Fibroblast of lung (primary cell): ENCODE results near the gene SRRD. TPM values are rescaled to one million over a fixed set of nuclear protein-coding genes. Genes with fewer than 3 reads are reported as not detected.

Experiments
- DNase-seq, 2 donors: peaks; one replicate each; pipeline versions ENCODE4 v3.0.0 to v3.0.0-alpha.2; 2010; ENCODE audit warnings: low read depth in 2 of 2
- H2AFZ ChIP-seq: 2 replicates; pipeline ENCODE4 v1.5.1; 2012; ENCODE audit warnings: low read length, control low read depth, inconsistent platforms
- H3K27ac ChIP-seq: 2 replicates; pipeline ENCODE4 v1.5.1; 2011; ENCODE audit warnings: low read length, control low read depth; ENCODE audit not compliant: insufficient read depth
- H3K27me3 ChIP-seq: 2 replicates; pipeline ENCODE4 v1.5.1; 2011; ENCODE audit warnings: mild to moderate bottlenecking, low read length; ENCODE audit not compliant: control insufficient read depth, insufficient read depth
- H3K36me3 ChIP-seq: 2 replicates; pipeline ENCODE4 v1.5.1; 2011; ENCODE audit warnings: low read length; ENCODE audit not compliant: control insufficient read depth, insufficient read depth
- H3K4me1 ChIP-seq: 2 replicates; pipeline ENCODE4 v1.5.1; 2011; ENCODE audit warnings: low read length; ENCODE audit not compliant: control insufficient read depth, insufficient read depth; ENCODE audit errors: extremely low read depth
- H3K4me2 ChIP-seq: 2 replicates; pipeline ENCODE4 v1.5.1; 2011; ENCODE audit warnings: low read length, control low read depth; ENCODE audit not compliant: insufficient read depth; ENCODE audit errors: extremely low read depth
- H3K4me3 ChIP-seq, 4 experiments: fragments of 200-600 bp in 1 of 4; sonication (generic) in 1 of 4; replicated peaks in 1 of 4; 2 replicates each; pipeline ENCODE4 v1.5.1; 2011 to 2016; ENCODE audit warnings: low read length in 4 of 4, low read depth in 3 of 4, mild to moderate bottlenecking in 3 of 4, control low read depth in 2 of 4, inconsistent platforms in 1 of 4, mixed read lengths in 1 of 4; ENCODE audit not compliant: insufficient read depth in 1 of 4; ENCODE audit errors: control extremely low read depth in 1 of 4
- H3K79me2 ChIP-seq: 2 replicates; pipeline ENCODE4 v1.5.1; 2012; ENCODE audit warnings: mild to moderate bottlenecking, low read length, inconsistent platforms; ENCODE audit not compliant: control insufficient read depth, insufficient read depth
- H3K9ac ChIP-seq: 2 replicates; pipeline ENCODE4 v1.5.1; 2011; ENCODE audit warnings: mild to moderate bottlenecking, low read length, control low read depth; ENCODE audit not compliant: insufficient read depth
- H3K9me3 ChIP-seq: 2 replicates; pipeline ENCODE4 v1.5.1; 2012; ENCODE audit warnings: low read depth, low read length; ENCODE audit not compliant: control insufficient read depth, insufficient read depth
- H4K20me1 ChIP-seq: 2 replicates; pipeline ENCODE4 v1.5.1; 2011; ENCODE audit warnings: low read length; ENCODE audit not compliant: control insufficient read depth, insufficient read depth; ENCODE audit errors: extremely low read depth
- CTCF ChIP-seq, 2 donors: IDR thresholded peaks in 1 of 2; conservative IDR thresholded peaks in 1 of 2; 1 replicate in 1 of 2; 2 replicates in 1 of 2; pipeline ENCODE4 v1.5.1; 2011 to 2012; ENCODE audit warnings: low read length in 2 of 2, control low read depth in 1 of 2, inconsistent platforms in 1 of 2, low read depth in 1 of 2, mild to moderate bottlenecking in 1 of 2
- EZH2 ChIP-seq: IDR thresholded peaks from 2 replicates; pipeline ENCODE4 v1.5.1; 2012; ENCODE audit warnings: low read length, control low read depth, mild to moderate bottlenecking; ENCODE audit errors: missing control alignments
- polyA plus RNA-seq, 2 donors: library from polyadenylated mRNA; depleted of rRNA in 1 of 2; stranded (reverse) in 1 of 2; unstranded in 1 of 2; fragments of >200 nt; gene quantifications; 2 replicates each; pipeline ENCODE4 v1.2.1, GENCODE V29; 2011 to 2012; ENCODE audit warnings: missing spikeins in 1 of 2
- total RNA-seq: library from RNA; depleted of rRNA; stranded (reverse); fragments of >200 nt; gene quantifications from 2 replicates; pipeline ENCODE4 v1.2.1, GENCODE V29; 2014

SRRD gene
- total and polyA plus RNA-seq, 2 donors (not counting 1 experiment from before 2014, with no cell fraction given), result 7.9 to 30.0 TPM

GRCh38 chr22:26447584-26448329 lies 35.9 kb upstream of the SRRD start:
- no peak overlapping the region for H3K27ac ChIP-seq
- H3K4me3 ChIP-seq, result no peak overlapping the region
- H3K36me3 ChIP-seq, result no peaks in the 10 kb centered on the region
- no peaks in the 10 kb centered on the region for H4K20me1 ChIP-seq
- H3K4me1 ChIP-seq, result no peaks in the 10 kb centered on the region
- H3K9me3 ChIP-seq, result no peaks in the 10 kb centered on the region
- DNase-seq, result no peak
- no peak for TF ChIP-seq CTCF (conservative IDR thresholded peaks at IDR 0.05 in 1 of 2, IDR thresholded peaks at IDR 0.05 in 1 of 2; ENCODE audit: low read depth in 1 of 2, low read length in 2 of 2)
- no peak for TF ChIP-seq EZH2
- no peak overlapping the region for H3K4me2 ChIP-seq
- no peaks in the 10 kb centered on the region for H3K27me3 ChIP-seq
- no peaks in the 10 kb centered on the region for H3K79me2 ChIP-seq
- no peak overlapping the region for H2AFZ ChIP-seq
- H3K9ac ChIP-seq, result no peak overlapping the region

GRCh38 chr22:26448334-26448733 lies 35.3 kb upstream of the SRRD start:
- no peaks in the 10 kb centered on the region for H3K9me3 ChIP-seq
- no peaks in the 10 kb centered on the region for H3K27me3 ChIP-seq
- DNase-seq, result no peak
- no peak for TF ChIP-seq CTCF (conservative IDR thresholded peaks at IDR 0.05 in 1 of 2, IDR thresholded peaks at IDR 0.05 in 1 of 2; ENCODE audit: low read depth in 1 of 2, low read length in 2 of 2)
- no peak for TF ChIP-seq EZH2
- H4K20me1 ChIP-seq, result no peaks in the 10 kb centered on the region
- no peak overlapping the region for H2AFZ ChIP-seq
- no peaks in the 10 kb centered on the region for H3K79me2 ChIP-seq
- no peak overlapping the region for H3K9ac ChIP-seq
- no peak overlapping the region for H3K4me2 ChIP-seq
- H3K27ac ChIP-seq, result no peak overlapping the region
- H3K4me1 ChIP-seq, result no peaks in the 10 kb centered on the region
- H3K36me3 ChIP-seq, result peaks cover 3% of the 10 kb centered on the region
- H3K4me3 ChIP-seq, result no peak overlapping the region

- no peak overlapping the region for H3K27ac ChIP-seq
- no peaks in the 10 kb centered on the region for H3K9me3 ChIP-seq
- no peak overlapping the region for H3K9ac ChIP-seq
- no peaks in the 10 kb centered on the region for H3K79me2 ChIP-seq
- no peak overlapping the region for H3K4me2 ChIP-seq
- no peaks in the 10 kb centered on the region for H3K4me1 ChIP-seq
- no peaks in the 10 kb centered on the region for H3K27me3 ChIP-seq
- H4K20me1 ChIP-seq, result no peaks in the 10 kb centered on the region
- H3K4me3 ChIP-seq, result no peak overlapping the region
- no peak overlapping the region for H2AFZ ChIP-seq
- H3K36me3 ChIP-seq, result peaks cover 5% of the 10 kb centered on the region
- no peak for DNase-seq
- TF ChIP-seq CTCF (conservative IDR thresholded peaks at IDR 0.05 in 1 of 2, IDR thresholded peaks at IDR 0.05 in 1 of 2; ENCODE audit: low read depth in 1 of 2, low read length in 2 of 2) (no peak), EZH2 (no peak)
These were observed 34.7 kb upstream of the SRRD start for GRCh38 chr22:26448941-26449340.
